Amniotic epithelial cell (primary cell): Measurements from ENCODE around the gene NOL4L.

ENCODE experiments used
- DNase-seq: peaks from one replicate; pipeline ENCODE4 v3.0.0-alpha.2; 2010; ENCODE audit warnings: low read depth

NOL4L gene

DNA sequence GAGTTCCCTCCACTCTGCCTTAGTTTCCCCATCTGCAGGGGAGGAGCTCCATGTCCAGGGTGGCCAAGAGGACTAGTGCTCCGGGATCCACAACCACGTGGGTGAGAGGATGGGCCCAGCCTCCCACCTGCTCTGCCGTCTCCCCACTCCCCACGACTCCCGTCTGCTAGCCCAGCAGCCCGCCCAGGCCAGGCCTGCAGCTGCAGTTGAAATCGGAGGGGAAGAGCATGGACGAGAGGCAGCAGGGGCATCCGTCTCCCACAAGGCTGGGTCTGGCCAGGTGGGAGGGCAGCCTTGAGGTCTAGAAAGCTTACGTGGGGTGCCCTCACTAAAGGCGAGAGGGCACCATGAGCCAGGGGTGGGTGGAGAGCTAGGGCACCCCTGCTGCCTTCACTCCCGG lies 8.6 kb downstream of the NOL4L start:
- DNase-seq: no peak

- DNase-seq: no peak
Observed at GRCh38 chr20:32575805-32576204, 9.3 kb downstream of the NOL4L start.

- DNase-seq: no peak
Observed at GRCh38 chr20:32575227-32575581, 9.9 kb downstream of the NOL4L start.

DNA sequence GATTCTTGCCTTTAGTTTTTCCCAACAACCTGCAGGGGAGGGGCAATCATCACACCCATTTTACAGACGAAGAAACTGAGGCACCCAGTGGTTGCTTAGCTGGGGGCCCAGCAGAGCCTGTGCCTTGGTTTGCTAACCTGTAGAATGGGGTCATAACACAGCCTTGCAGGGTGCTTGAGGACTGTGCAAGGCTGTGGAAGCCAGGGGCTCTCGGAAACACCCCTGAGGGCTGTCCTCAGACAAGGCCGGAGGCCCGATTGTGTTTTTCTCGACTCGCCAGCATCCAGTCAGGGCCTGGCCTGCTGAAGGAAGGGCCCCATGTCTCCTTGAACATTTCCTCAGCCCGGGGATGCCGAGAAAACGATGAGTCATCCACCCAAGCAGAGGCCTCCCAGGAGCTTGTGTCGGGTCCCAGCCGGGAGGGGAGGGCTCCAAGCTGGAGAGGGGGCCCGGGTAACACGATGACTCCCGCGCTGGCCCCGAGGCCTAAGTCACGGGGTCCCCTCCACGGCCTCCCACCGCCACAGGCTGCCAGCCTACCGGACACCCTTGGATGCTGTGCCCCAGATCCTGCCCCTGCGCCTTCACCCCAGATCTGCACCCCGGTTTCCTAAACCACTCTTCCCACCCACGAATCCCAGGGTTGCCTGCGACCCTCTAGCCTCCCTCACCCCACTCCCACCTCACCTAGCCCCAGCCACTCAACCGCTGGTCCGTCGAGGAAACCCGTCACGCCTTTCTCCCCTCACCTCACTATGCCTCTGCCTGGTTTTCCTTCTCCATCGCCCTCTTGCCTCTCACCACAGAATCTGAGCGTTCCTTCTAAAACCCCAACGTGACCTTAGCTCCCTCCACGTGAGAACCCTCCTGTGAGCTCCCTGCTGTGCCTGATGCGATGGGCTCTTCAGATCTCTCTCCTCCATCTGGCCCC lies 10.6 kb downstream of the NOL4L start:
- DNase-seq: peak; percentile 92

- DNase-seq: no peak
Observed at GRCh38 chr20:32573167-32573851, 11.8 kb downstream of the NOL4L start.

DNA sequence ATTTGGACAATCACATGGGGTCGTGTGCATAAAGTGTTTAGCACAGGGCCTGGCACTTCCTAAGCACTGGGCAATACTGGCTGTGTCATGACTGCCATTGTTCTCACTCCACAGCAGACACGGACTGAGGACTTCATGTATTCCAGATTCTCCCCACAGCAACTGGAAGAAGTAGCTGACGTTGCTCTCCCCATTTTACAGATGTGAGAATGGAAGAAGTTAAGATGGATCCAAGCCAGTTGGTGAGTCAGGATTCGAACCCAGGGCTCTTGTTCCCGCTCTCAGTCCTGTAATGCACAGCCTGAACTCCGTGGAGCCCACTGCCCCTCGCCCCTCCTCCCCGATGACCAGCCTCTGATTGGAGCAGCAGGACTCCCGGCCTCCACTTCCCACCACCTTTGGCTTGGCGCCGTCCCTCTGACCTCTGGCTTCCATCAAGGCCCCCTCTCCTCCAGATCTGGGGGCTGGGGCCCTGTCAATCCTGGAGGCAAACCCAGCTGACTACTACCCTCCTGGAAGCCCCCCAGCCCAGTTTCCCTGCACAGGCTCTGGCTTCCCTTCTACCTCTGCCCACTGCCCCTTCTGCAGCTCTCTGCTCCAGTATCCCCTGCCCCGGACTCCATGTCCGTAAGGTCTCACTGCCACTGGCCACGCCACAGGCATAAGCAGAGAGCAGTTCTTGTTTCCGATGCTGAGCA lies 12.7 kb downstream of the NOL4L start:
- DNase-seq: no peak

DNA sequence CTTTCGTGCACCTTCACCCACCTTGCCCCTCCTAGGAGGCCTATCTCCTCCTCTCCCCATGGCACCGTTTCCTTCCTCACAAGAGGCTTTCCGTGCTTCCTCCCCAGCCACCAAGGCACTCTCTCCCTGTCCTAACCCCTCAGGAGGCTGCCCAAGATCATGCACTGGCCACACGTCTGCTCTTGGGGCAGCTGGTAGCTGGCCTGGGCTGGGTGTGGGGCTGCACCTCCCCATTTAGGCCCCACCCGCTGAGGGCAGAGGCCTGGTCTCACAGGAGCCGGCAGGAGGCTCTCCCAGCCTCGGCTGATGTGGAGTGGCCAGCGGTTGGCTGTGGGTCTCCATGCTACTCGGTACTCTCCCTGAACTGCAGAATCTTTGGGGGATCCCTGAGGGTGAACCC lies 13.6 kb downstream of the NOL4L start:
- no peak for DNase-seq

- no peak for DNase-seq
Observed at GRCh38 chr20:32570401-32571190, 14.5 kb downstream of the NOL4L start.

DNA sequence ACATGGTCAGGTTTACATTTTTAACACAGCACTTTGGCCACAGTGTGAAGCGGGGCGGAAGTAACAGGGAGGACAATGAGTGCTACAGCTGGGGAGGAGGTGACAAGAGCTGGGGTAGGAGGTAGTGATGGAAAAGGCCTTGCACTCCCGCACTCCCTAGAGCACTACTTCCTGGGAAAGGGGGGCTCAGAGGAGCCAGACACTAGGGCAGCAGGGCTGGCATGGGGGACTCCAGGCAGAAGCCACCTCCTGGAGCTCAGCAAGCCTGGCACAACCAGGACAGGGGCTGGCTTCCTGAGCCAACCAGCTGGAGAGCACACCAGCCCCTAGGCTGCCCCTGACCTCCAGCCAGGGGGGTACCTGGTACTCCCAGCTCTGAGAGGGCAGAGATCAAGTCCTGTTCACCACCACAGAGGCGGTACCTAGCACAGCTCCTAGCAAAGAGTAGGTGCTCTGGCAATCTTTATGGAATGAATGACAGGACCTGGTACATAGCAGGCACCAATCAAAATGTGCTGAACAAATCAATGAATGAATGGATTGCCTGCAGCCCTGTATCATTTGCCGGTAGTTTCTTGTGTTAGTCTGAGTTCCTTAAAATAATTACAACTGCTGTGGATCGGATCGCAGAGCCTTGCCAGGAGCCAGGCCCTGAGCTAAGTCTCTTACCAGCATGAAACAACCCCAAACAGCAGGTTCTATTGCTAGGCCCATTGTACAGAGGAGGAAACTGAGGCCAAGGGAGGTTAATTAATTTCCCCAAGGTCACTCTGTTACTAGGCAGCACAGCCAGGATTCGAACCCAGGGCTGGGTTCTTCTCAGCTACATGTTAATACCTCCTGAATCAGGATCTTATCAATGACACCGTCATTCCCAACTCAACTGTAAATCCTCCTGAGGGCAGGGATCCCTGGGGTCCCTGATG lies 15.5 kb downstream of the NOL4L start:
- peak; percentile 37 for DNase-seq

- DNase-seq: no peak
Observed at GRCh38 chr20:32569018-32569379, 16.1 kb downstream of the NOL4L start.

DNA sequence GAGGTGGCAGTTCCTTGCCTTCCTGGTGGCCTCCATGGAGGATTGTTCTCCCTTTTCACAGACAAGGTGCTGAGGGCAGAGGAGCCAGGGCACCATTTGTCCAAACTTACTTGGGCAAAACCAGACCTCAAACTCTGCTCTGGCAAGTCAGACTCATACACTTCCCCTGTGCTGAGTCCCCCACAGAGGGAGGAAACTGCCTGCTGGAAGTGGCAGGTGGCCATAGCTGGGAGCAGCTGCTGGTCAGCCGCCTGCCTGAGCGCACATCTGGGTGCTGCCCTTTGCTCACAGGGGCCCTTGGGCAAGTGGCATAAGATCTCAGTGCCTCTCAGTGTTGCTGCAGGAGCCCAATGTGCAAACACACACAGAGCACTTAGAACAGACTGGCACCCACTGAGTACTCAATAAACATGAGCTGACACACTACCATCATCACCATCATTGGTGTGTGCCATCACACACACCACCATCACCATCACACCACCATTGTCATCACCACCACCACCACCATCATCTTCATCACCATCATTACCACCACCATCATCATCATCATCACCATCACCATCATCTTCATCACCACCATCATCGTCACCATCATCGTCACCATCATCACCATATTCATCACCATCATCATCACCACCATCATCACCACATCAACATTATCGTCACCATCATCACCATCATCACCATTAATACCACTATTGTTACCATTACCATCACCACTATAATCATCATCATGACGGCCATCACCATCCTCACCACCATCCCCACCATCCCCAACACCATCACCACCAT lies 17.6 kb downstream of the NOL4L start:
- DNase-seq: no peak

DNA sequence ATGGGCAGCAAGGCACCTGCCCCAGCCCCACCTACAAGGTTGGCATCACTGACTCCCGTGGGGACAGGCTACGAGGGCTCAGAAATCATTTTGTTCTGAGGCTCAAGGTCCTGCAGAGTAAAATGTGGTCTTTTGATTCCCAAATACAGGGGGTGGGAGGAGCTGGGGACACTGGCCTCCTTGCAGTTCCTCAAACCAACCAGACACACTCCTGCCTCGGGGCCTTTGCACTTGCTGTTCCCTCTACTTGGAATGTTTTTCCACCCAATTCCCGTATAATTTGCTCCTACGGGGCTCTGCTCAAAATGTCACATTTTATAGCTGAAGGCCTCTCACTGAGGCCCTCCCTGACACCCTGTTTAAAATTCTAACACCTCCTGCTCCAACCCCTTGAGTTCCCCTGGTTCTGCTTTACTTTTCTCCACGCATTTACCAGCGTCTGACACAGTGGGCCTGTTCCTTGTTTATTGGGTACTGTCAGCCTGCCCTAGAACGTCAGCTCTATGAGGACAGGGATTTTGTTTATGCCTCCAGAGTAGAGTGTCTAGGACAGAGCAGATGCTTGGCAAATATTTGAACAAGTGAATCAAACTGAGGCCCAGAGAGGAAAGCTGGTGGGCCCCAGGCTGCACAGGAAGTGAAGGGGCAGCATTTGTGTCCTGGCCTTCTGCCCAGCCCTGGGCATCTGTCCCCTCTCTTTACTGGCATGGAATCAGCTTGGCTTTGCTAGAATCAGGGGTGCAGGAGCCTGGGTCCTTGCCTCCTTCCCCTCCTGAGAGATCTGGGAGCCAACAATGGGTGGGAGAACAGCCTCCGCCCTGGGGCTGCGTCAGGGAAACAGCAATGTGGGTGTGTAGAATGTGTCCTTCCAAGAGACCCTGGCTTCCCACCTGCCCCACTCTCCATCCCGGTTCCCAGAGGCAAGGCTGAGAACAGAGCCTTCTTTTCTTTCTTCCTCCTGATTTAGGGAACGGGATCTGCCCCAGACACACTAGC lies 18.5 kb downstream of the NOL4L start:
- no peak for DNase-seq

GRCh38 chr20:32565735-32566032 lies 19.4 kb downstream of the NOL4L start:
- DNase-seq: no peak

DNA sequence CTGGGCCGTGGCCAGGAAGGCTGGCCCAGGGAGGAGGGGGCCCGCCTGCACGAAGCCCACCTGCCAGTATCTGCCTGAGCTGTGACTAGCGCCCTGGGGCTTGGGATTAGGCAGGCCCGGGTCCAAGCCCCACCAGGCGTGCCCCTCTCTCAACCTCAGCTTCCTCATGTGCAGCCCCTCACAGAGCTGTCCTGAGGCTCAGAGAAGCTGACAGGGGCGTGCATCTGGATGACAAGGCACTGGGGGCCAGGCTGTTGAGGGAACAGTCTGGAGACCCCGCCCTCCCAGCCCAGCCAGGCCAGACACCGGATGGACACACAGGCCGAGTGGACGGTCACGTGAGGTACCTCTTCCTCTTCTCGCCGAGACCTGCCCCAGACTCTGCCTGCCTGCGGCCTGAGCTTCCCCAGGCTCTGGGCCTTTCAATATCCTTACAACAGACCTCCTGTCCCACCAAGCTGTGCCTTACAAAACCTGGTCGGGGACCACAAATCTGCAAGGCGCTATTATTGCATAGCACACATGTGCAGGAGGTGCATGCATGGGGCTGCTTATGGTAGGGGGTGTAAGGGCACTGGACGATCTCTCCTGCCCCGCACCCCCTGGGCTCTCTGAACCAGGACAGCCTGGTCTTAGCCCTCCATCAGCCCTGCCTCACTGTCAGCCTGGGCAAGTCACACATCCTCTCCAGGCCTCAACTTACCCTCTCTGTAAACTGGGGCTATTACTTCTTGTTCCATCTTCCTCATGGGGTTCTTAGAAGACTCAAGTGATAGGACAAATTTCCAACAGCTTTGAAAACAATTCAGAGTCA lies 20.0 kb downstream of the NOL4L start:
- DNase-seq: peak; percentile 21

DNA sequence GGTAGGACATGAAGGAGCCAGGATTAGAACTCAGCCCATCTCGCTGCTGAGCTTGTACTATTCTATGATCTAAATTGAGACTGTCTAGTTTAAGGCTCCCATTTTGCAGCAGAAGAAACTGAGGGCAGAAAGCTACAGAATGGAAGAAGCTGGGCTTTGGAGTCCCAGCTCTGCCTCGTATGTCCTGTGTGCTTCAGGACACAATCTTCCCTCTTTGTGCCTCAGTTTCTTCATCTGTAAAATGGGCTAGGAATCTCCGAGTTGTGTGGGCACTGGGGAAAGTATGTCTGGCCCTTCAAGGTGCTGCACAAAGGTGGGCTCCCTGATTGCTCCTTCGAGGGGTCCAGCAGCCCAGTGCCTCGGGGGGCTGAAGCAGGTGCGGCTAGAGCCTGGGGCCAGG lies 20.7 kb downstream of the NOL4L start:
- no peak for DNase-seq

DNA sequence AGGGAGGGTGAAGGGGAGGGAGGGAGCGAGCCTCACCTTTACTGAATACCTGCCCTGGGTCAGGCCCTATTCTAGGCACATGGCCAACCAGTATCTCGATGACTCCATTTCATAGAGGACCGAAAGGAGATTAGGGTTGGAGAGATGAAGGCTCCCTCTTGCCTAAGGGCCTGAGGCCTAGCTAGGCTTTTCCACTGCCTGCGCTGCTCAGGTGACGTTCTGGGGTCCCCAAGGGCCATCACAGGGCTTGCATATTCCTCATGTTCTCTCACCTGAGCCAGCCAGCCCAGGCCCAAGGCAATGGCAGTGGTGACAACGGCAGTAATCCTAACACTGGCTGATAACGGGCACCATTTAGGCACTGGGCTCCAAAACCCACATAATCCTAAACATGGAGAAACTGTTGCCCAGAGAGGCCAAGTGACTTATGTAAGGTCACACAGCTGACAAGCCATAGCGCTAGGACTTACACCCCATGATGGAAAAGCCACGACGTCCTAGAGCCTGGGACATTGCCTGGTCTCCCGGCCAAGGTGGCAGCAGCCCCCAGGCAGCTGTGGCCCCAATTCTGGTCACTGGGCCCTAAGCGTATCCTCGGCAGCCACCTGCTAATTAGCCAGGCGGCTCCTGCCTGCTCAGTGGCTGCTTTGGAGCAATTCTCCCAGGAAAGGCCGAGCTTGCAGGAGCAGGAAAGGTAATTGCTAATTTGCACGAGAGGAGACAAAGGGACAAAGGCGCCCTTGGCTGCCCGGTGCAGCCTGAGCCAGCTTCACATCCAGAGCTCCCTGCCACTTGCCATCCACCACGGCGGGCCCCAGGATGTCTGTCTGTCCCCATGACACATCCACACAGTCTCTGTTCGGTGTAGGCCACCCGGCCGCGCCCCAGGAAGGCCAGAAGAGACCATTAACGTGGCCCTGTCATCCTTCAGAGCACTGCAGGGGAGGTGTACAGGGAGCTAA lies 21.5 kb downstream of the NOL4L start:
- no peak for DNase-seq

DNA sequence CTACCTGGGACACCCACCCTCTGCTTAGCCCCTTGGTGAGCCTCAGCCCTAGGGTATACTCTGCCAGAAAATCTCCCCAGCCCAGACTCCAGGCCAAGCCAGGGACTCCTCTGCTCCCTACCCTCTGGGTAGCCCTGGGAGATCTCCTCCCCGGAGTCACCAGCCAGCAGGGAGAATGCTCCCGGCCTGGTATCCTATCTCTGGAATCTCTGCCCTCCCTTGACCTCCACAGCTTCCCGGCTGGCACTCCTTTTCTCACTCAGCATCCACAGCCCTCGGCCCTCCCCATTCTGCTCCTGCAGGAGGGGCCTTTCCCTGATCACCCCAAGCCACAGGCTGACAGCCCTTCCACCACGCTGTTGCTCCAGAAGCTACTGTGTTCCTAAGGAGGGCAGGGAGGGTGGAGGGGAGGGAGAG lies 22.6 kb downstream of the NOL4L start:
- peak; percentile 63 for DNase-seq
